Measurements from ENCODE around the gene HCRT. TPM values are rescaled to one million over a fixed set of nuclear protein-coding genes. Genes with fewer than 3 reads are reported as not detected.

The HCRT gene
- total RNA-seq, 2 experiments from 2014 or later = not detected

GRCh38 chr17:42180922-42181850 lies 4.1 kb downstream of the HCRT start, which contains the start of gene KCNH4:
TSS of gene KCNH4 (minus strand) at chr17:42181142. CDS start at chr17:42180945, 197 bp downstream.
- Histone ChIP-seq H3K9me3 (ENCODE audit: control insufficient read depth in 1 of 2, insufficient read depth in 1 of 2, low read length in 2 of 2) (peaks cover 0 to 12% of the 10 kb centered on the region in 2 experiments), H3K27ac (ENCODE audit: low read depth in 1 of 2, low read length in 2 of 2) (no peak within 1 kb of the TSS), H3K27me3 (ENCODE audit: control insufficient read depth in 1 of 2, insufficient read depth in 2 of 2, low read length in 2 of 2) (peaks cover 0 to 15% of the 10 kb centered on the region in 2 experiments), H3K4me3 (ENCODE audit: low read length) (peak within 1 kb of the TSS; percentile 44), H3K4me1 (ENCODE audit: insufficient read depth, low read length) (peaks cover 63% of the 10 kb centered on the region), H3K36me3 (ENCODE audit: insufficient read depth, low read length) (no peaks in the 10 kb centered on the region)
- no peak for TF ChIP-seq CTCF (IDR thresholded peaks at IDR 0.05)
- Mint-ChIP-seq H3K36me3 (ENCODE audit: low read depth) (no peaks in the 10 kb centered on the region), H3K27me3 (peaks cover 43% of the 10 kb centered on the region), H3K4me1 (ENCODE audit: low read depth) (peaks cover 44% of the 10 kb centered on the region), H3K9me3 (no peaks in the 10 kb centered on the region), H3K27ac (no peak within 1 kb of the TSS), H3K4me3 (peak within 1 kb of the TSS; percentile 63)
- peak; percentile 65 for ATAC-seq (ENCODE audit: poor library complexity)
- CTCF ChIA-PET = interaction anchor here (0.6 to 1.6 kb wide), 8 partner anchors 13 to 225 kb away, joined by 3 to 11 read pairs (median 4); partner anchors contain the start of genes DHX58 and GHDC
- intact Hi-C loops (cut with DNase I, micrococcal nuclease) = loop anchor here in 1 of 2 experiments (1.0 kb wide), 1 partner anchor 13 kb away; the partner anchor contains the start of gene GHDC
- DNase-seq = peak; percentile 67 to 95 (median 81)
- POLR2A ChIA-PET = interaction anchor here (0.5 to 2.3 kb wide), 4 partner anchors 13 to 254 kb away, joined by 4 to 7 read pairs (median 5); partner anchors contain the start of genes DNAJC7, GHDC and STAT5A

GRCh38 chr17:42180411-42180921 lies 4.8 kb downstream of the HCRT start:
- POLR2A ChIA-PET = interaction anchor here (0.5 to 2.3 kb wide), 5 partner anchors 14 to 255 kb away, joined by 3 to 7 read pairs (median 5); partner anchors contain the start of genes DNAJC7, GHDC and STAT5A
- Histone ChIP-seq H3K9me3 (ENCODE audit: control insufficient read depth in 1 of 2, insufficient read depth in 1 of 2, low read length in 2 of 2) (peaks cover 0 to 12% of the 10 kb centered on the region in 2 experiments), H3K4me3 (ENCODE audit: low read length) (peak overlapping the region; percentile 44), H3K27ac (ENCODE audit: low read depth in 1 of 2, low read length in 2 of 2) (no peak overlapping the region), H3K4me1 (ENCODE audit: insufficient read depth, low read length) (peaks cover 63% of the 10 kb centered on the region), H3K36me3 (ENCODE audit: insufficient read depth, low read length) (no peaks in the 10 kb centered on the region), H3K27me3 (ENCODE audit: control insufficient read depth in 1 of 2, insufficient read depth in 2 of 2, low read length in 2 of 2) (peaks cover 0 to 15% of the 10 kb centered on the region in 2 experiments)
- no peak overlapping the region for H3K27ac Mint-ChIP-seq
- ATAC-seq (ENCODE audit: poor library complexity) = no peak
- CTCF ChIA-PET = interaction anchor here (0.6 to 1.5 kb wide), 4 partner anchors 14 to 226 kb away, joined by 4 to 11 read pairs (median 4); partner anchors contain the start of gene GHDC
- intact Hi-C loops (cut with DNase I, micrococcal nuclease) = no loop called here
- TF ChIP-seq CTCF (IDR thresholded peaks at IDR 0.05) = no peak
- H3K36me3 Mint-ChIP-seq (ENCODE audit: low read depth) = no peaks in the 10 kb centered on the region
- peaks cover 44% of the 10 kb centered on the region for H3K4me1 Mint-ChIP-seq (ENCODE audit: low read depth)
- H3K27me3 Mint-ChIP-seq = peaks cover 43% of the 10 kb centered on the region
- peak in 1 of 14 experiments; percentile 46 for DNase-seq
- peak overlapping the region; percentile 58 for H3K4me3 Mint-ChIP-seq
- H3K9me3 Mint-ChIP-seq = no peaks in the 10 kb centered on the region

GRCh38 chr17:42179911-42180410 lies 5.3 kb downstream of the HCRT start:
- TF ChIP-seq CTCF (IDR thresholded peaks at IDR 0.05) = no peak
- H3K9me3 ChIP-seq (ENCODE audit: control insufficient read depth in 1 of 2, insufficient read depth in 1 of 2, low read length in 2 of 2) = peaks cover 0 to 12% of the 10 kb centered on the region in 2 experiments
- ATAC-seq (ENCODE audit: poor library complexity) (no peak), DNase-seq (peak in 4 of 14 experiments; percentile 28 to 62 (median 48))
- intact Hi-C loops (cut with DNase I, micrococcal nuclease) = loop anchor here in 1 of 2 experiments (2.0 kb wide), 1 partner anchor 23 kb away; no protein-coding TSS in a partner anchor
- peaks cover 0 to 15% of the 10 kb centered on the region in 2 experiments for H3K27me3 ChIP-seq (ENCODE audit: control insufficient read depth in 1 of 2, insufficient read depth in 2 of 2, low read length in 2 of 2)
- peaks cover 59% of the 10 kb centered on the region for H3K4me1 ChIP-seq (ENCODE audit: insufficient read depth, low read length)
- POLR2A ChIA-PET = interaction anchor here (1.0 to 1.8 kb wide), 3 partner anchors 27 to 163 kb away, joined by 3 to 5 read pairs (median 4); partner anchors contain the start of genes DNAJC7 and STAT5A
- Mint-ChIP-seq H3K27ac (no peak overlapping the region), H3K4me1 (ENCODE audit: low read depth) (peaks cover 41% of the 10 kb centered on the region), H3K27me3 (peaks cover 43% of the 10 kb centered on the region), H3K9me3 (no peaks in the 10 kb centered on the region), H3K36me3 (ENCODE audit: low read depth) (no peaks in the 10 kb centered on the region), H3K4me3 (peak overlapping the region; percentile 58)
- no peaks in the 10 kb centered on the region for H3K36me3 ChIP-seq (ENCODE audit: insufficient read depth, low read length)
- H3K4me3 ChIP-seq (ENCODE audit: low read length) = no peak overlapping the region
- no peak overlapping the region for H3K27ac ChIP-seq (ENCODE audit: low read depth in 1 of 2, low read length in 2 of 2)
- CTCF ChIA-PET = interaction anchor here (0.9 to 1.5 kb wide), 2 partner anchors 132 to 226 kb away, joined by 4 to 5 read pairs; no protein-coding TSS in a partner anchor

All from CD4-positive, alpha-beta T cell (primary cell).